Testis (tissue), 2 donors: ENCODE results near the gene MATK.

Experiments
- CTCF ChIP-seq, 3 experiments: fragments of 450-650 bp in 2 of 3; fragments of 200-600 bp in 1 of 3; sonication (generic) in 1 of 3; IDR thresholded peaks; one replicate each; pipeline ENCODE4 v1.5.1; 2016 to 2019; ENCODE audit warnings: antibody characterized with exemption in 3 of 3, mild to moderate bottlenecking in 2 of 3, moderate library complexity in 1 of 3
- POLR2A ChIP-seq: fragments of 450-650 bp; IDR thresholded peaks from one replicate; pipeline ENCODE4 v1.6.1; 2017; ENCODE audit warnings: antibody characterized with exemption, mild to moderate bottlenecking, moderate library complexity

- no peak for TF ChIP-seq CTCF (IDR thresholded peaks at IDR 0.05)
- TF ChIP-seq POLR2A = no peak
These were observed 19.7 kb downstream of the MATK start for GRCh38 chr19:3766520-3766919.
